ENCODE data around the gene INPP5J. TPM values are rescaled to one million over a fixed set of nuclear protein-coding genes. Genes with fewer than 3 reads are reported as not detected.
A peak's percentile ranks its signal among the peaks of the same experiment; 100 is the strongest.

Gene INPP5J
- total RNA-seq, 1 experiment from 2014 or later, result 0.61 TPM

DNA sequence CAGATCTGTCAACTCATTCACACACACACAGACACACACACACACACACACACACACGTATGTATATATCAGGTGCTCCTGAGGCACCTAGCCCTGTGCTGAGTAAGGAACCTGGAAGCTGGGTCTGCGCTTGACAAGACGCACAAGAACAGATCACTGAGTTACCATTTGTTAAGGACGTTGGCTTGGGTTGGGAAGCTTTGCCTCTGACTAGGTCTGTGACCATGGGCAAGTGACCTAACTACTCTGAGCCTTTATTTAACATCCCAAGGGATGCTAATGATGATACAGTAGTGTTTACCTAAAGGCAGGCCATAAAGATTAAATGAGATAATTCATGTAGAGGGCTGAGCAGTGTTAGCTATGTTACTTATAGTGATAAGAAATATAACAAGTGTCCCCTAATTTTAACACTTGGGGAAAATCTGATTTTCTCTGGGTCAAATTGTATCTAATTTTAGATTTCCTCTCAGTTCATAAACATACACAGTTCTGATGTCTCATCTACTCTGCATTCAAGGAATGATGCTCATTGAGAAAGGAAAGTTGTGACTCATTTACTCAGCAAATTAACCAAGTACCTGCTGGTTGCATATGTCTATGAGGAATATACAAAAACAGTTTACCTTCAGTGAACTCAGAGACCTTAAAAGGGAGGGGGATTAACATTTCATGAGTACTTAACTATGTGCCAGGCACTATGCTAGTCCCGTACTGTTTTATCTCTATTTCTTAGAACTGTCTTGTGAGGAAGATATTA is 50.8 kb downstream of the INPP5J start:
- DNase-seq (ENCODE audit: unreplicated experiment), result peak; percentile 68
- peaks cover 37% of the 10 kb centered on the region for H3K4me1 Mint-ChIP-seq (ENCODE audit: insufficient read depth, unreplicated experiment)

DNA sequence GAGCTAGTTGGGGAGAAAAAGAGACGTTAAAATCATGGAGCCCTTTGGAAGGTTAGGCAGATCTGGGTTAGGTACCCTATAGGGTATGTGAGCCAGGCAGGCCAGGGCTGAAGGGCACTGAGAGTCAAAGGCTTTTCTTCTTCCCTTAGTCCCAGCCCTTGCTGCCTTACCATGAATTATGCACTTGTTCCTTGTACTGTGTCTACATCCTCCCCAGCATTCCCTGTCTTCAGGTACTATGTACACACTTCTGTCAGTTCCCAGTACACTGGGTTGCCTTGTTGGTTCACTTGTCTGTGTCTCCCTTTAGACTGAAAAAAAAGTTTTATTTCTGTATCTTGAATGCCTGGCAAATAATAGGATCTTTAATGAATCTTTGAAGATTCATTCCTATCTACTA is 54.2 kb downstream of the INPP5J start:
- CTCF ChIA-PET, result interaction anchor here (1.2 to 1.9 kb wide), 2 partner anchors 15 to 36 kb away, joined by 7 to 12 read pairs; partner anchors contain the start of gene LIMK2
- H3K27me3 Mint-ChIP-seq (ENCODE audit: insufficient read depth, unreplicated experiment), result no peaks in the 10 kb centered on the region
- H3K4me1 Mint-ChIP-seq (ENCODE audit: insufficient read depth, unreplicated experiment), result peaks cover 43% of the 10 kb centered on the region
- peak overlapping the region; percentile 82 for H3K27ac Mint-ChIP-seq (ENCODE audit: low read depth, unreplicated experiment)
- H3K9me3 Mint-ChIP-seq (ENCODE audit: unreplicated experiment), result no peaks in the 10 kb centered on the region
- TF ChIP-seq, protein P1, sequence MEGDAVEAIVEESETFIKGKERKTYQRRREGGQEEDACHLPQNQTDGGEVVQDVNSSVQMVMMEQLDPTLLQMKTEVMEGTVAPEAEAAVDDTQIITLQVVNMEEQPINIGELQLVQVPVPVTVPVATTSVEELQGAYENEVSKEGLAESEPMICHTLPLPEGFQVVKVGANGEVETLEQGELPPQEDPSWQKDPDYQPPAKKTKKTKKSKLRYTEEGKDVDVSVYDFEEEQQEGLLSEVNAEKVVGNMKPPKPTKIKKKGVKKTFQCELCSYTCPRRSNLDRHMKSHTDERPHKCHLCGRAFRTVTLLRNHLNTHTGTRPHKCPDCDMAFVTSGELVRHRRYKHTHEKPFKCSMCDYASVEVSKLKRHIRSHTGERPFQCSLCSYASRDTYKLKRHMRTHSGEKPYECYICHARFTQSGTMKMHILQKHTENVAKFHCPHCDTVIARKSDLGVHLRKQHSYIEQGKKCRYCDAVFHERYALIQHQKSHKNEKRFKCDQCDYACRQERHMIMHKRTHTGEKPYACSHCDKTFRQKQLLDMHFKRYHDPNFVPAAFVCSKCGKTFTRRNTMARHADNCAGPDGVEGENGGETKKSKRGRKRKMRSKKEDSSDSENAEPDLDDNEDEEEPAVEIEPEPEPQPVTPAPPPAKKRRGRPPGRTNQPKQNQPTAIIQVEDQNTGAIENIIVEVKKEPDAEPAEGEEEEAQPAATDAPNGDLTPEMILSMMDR (IDR thresholded peaks at IDR 0.05; ENCODE audit: unreplicated experiment), result no peak
- POLR2A ChIA-PET, result interaction anchor here (0.7 to 13.5 kb wide), 12 partner anchors 9 to 473 kb away, joined by 3 to 164 read pairs (median 5); partner anchors contain the start of genes LIMK2 and RNF185
- peaks cover 34% of the 10 kb centered on the region for H3K36me3 Mint-ChIP-seq (ENCODE audit: insufficient read depth, unreplicated experiment)
- DNase-seq (ENCODE audit: unreplicated experiment), result no peak
- intact Hi-C loops (cut with micrococcal nuclease), result no loop called here
- no TSS peak for BruUV-seq (replicated peaks)
- H3K4me3 Mint-ChIP-seq (ENCODE audit: unreplicated experiment), result no peak overlapping the region

More for the DNA sequence above, 50.8 kb downstream of the INPP5J start:
- intact Hi-C loops (cut with micrococcal nuclease), result loop anchor here (1.0 kb wide), 1 partner anchor 19 kb away; no protein-coding TSS in a partner anchor
- TF ChIP-seq, protein P1 (IDR thresholded peaks at IDR 0.05; ENCODE audit: unreplicated experiment), result no peak
- ChIA-PET CTCF (interaction anchor here (0.6 to 1.5 kb wide), 5 partner anchors 45 to 173 kb away, joined by 3 to 5 read pairs (median 5); partner anchors contain the start of genes PATZ1 and SELENOM), POLR2A (interaction anchor here (0.6 to 13.5 kb wide), 9 partner anchors 13 to 192 kb away, joined by 3 to 164 read pairs (median 4); partner anchors contain the start of genes LIMK2 and RNF185)
- Mint-ChIP-seq H3K27ac (ENCODE audit: low read depth, unreplicated experiment) (peak overlapping the region; percentile 83), H3K36me3 (ENCODE audit: insufficient read depth, unreplicated experiment) (peaks cover 37% of the 10 kb centered on the region), H3K4me3 (ENCODE audit: unreplicated experiment) (peak overlapping the region; percentile 40), H3K9me3 (ENCODE audit: unreplicated experiment) (no peaks in the 10 kb centered on the region), H3K27me3 (ENCODE audit: insufficient read depth, unreplicated experiment) (no peaks in the 10 kb centered on the region)
- BruUV-seq (replicated peaks), result no TSS peak

DNA sequence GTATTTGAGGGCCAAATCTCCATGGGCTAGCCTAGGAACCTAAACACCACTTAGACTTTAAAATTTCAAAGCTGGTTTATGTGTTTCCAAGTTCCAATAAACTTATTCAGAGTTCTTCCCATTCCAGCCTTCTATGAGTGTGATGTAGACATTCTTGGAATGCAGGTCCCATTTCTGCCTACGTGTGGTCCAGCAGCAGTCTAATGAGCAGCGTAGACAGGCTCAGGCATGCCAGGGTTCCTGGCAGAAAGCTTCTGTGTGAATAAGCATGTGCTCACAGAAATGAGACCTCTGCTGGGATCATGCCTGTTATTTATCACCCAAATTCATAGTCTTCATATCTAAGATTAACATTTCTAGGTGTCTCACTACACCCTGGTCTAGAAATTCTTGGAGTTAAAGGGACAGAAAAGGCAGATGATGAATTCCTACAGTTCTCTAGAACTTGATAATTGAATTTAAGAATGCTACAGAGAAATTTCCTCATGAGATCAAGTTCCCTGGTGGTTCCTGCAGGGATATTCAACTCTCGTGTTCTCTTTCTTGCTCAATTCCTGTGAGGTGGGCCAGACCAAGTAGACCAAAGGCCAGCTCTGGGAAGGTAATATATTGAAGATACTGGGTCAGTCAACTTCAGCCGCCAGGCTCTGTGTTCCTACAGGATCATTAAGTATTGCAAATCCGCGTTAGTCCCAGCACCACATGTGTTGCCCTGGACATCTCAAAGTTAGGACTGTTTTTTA is 54.8 kb downstream of the INPP5J start:
- TF ChIP-seq, protein P1 (IDR thresholded peaks at IDR 0.05; ENCODE audit: unreplicated experiment), result no peak
- DNase-seq (ENCODE audit: unreplicated experiment), result peak; percentile 89
- intact Hi-C loops (cut with micrococcal nuclease), result no loop called here
- Mint-ChIP-seq H3K27me3 (ENCODE audit: insufficient read depth, unreplicated experiment) (no peaks in the 10 kb centered on the region), H3K4me1 (ENCODE audit: insufficient read depth, unreplicated experiment) (peaks cover 43% of the 10 kb centered on the region), H3K4me3 (ENCODE audit: unreplicated experiment) (peak overlapping the region; percentile 10), H3K9me3 (ENCODE audit: unreplicated experiment) (no peaks in the 10 kb centered on the region), H3K27ac (ENCODE audit: low read depth, unreplicated experiment) (peak overlapping the region; percentile 82), H3K36me3 (ENCODE audit: insufficient read depth, unreplicated experiment) (peaks cover 39% of the 10 kb centered on the region)
- CTCF ChIA-PET, result interaction anchor here (0.6 to 1.9 kb wide), 7 partner anchors 10 to 70 kb away, joined by 3 to 12 read pairs (median 5); partner anchors contain the start of genes LIMK2 and SELENOM
- TSS peak; percentile 28 for BruUV-seq (replicated peaks)
- POLR2A ChIA-PET, result interaction anchor here (0.5 to 13.5 kb wide), 16 partner anchors 8 to 473 kb away, joined by 3 to 164 read pairs (median 4); partner anchors contain the start of genes LIMK2 and RNF185
